Fibroblast of villous mesenchyme (primary cell): ENCODE results near the gene PDZRN3. TPM values are rescaled to one million over a fixed set of nuclear protein-coding genes. Genes with fewer than 3 reads are reported as not detected.

Experiments
- DNase-seq: peaks from one replicate; pipeline ENCODE4 v3.0.0-alpha.2; 2010; ENCODE audit warnings: low read depth
- H3K4me3 ChIP-seq: 2 replicates; pipeline ENCODE4 v1.5.1; 2011; ENCODE audit warnings: low read depth, mild to moderate bottlenecking, low read length
- total RNA-seq: library from RNA; depleted of rRNA; stranded (reverse); fragments of >200 nt; gene quantifications from 2 replicates; pipeline ENCODE4 v1.2.3, GENCODE V29; 2012
- TF ChIP-seq, protein P1 (sequence below): IDR thresholded peaks from 2 replicates; pipeline ENCODE4 v1.5.1; 2012; ENCODE audit warnings: low read depth, mild to moderate bottlenecking, low read length; ENCODE audit not compliant: insufficient read depth

Gene PDZRN3
- total RNA-seq, 1 donor: 33.7 TPM

DNA sequence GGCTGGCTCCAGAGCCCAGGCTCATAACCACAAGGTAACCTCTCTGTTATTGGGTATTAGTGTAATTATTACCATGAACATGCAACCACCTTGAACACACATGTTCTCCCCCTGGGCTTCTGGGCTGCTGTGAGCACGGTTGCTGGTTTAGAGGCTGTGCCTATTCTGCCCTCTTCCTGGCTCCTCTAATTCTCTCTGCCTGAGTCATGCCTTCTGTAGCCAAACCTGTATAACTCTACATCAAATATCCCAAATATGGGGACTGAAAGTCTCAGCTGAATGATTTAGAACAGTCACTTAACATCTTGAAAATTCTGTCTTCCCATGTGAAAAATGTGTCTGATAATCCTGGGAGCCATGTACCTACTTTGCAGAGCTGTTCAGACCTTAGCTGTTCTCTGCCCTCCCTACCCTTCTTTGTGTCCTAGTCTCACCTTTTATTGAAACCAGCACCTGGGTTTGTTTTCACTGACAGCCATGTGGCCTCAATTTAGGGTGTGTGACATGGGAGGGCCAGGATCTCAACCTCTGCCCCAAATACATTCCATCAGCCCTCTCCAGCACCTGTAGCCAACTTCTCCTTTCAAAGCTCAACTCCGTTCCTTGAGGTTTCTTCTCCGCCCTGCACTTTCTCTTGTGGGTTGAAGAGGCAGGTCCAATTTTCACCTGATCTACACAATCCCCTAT lies 60.7 kb downstream of the PDZRN3 start:
- H3K4me3 ChIP-seq: no peak overlapping the region
- no peak for DNase-seq
- TF ChIP-seq, protein P1, sequence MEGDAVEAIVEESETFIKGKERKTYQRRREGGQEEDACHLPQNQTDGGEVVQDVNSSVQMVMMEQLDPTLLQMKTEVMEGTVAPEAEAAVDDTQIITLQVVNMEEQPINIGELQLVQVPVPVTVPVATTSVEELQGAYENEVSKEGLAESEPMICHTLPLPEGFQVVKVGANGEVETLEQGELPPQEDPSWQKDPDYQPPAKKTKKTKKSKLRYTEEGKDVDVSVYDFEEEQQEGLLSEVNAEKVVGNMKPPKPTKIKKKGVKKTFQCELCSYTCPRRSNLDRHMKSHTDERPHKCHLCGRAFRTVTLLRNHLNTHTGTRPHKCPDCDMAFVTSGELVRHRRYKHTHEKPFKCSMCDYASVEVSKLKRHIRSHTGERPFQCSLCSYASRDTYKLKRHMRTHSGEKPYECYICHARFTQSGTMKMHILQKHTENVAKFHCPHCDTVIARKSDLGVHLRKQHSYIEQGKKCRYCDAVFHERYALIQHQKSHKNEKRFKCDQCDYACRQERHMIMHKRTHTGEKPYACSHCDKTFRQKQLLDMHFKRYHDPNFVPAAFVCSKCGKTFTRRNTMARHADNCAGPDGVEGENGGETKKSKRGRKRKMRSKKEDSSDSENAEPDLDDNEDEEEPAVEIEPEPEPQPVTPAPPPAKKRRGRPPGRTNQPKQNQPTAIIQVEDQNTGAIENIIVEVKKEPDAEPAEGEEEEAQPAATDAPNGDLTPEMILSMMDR: no peak

GRCh38 chr3:73561494-73561893 lies 63.2 kb downstream of the PDZRN3 start:
- H3K4me3 ChIP-seq: no peak overlapping the region
- TF ChIP-seq, protein P1: no peak
- no peak for DNase-seq

GRCh38 chr3:73559749-73560148 lies 65.0 kb downstream of the PDZRN3 start:
- H3K4me3 ChIP-seq: no peak overlapping the region
- peak; percentile 81 for DNase-seq
- TF ChIP-seq, protein P1: no peak

- no peak overlapping the region for H3K4me3 ChIP-seq
- TF ChIP-seq, protein P1: no peak
- peak; percentile 83 for DNase-seq
Observed at GRCh38 chr3:73558727-73559075, 66.0 kb downstream of the PDZRN3 start.

- DNase-seq: peak; percentile 69
- TF ChIP-seq, protein P1: no peak
- no peak overlapping the region for H3K4me3 ChIP-seq
Observed at GRCh38 chr3:73557986-73558726, 66.6 kb downstream of the PDZRN3 start.

GRCh38 chr3:73556520-73557372 lies 68.0 kb downstream of the PDZRN3 start:
- no peak for DNase-seq
- TF ChIP-seq, protein P1: no peak
- no peak overlapping the region for H3K4me3 ChIP-seq
